Measurements from ENCODE around the gene PRKCA.

The PRKCA gene

GRCh38 chr17:66778531-66779236, 476.3 kb downstream of the PRKCA start:
- Histone ChIP-seq H3K27me3 (ENCODE audit: control insufficient read depth, insufficient read depth, low read length) (no peaks in the 10 kb centered on the region), H3K36me3 (ENCODE audit: control insufficient read depth, insufficient read depth, low read length) (no peaks in the 10 kb centered on the region), H3K9me3 (ENCODE audit: control insufficient read depth, insufficient read depth, low read length) (no peaks in the 10 kb centered on the region), H3K4me1 (ENCODE audit: control insufficient read depth, insufficient read depth, low read length) (peaks cover 5% of the 10 kb centered on the region), H3K27ac (ENCODE audit: low read length) (no peak overlapping the region), H3K4me3 (ENCODE audit: low read length) (no peak overlapping the region)
- 100% methylated on average over 1 of the region's 11 CpGs for WGBS (ENCODE audit: insufficient coverage, insufficient read length)
- no peak for DNase-seq (ENCODE audit: low read depth, low spot score)

- Histone ChIP-seq H3K9me3 (ENCODE audit: control insufficient read depth, insufficient read depth, low read length) (no peaks in the 10 kb centered on the region), H3K27ac (ENCODE audit: low read length) (no peak overlapping the region), H3K4me1 (ENCODE audit: control insufficient read depth, insufficient read depth, low read length) (peaks cover 8% of the 10 kb centered on the region), H3K4me3 (ENCODE audit: low read length) (no peak overlapping the region), H3K36me3 (ENCODE audit: control insufficient read depth, insufficient read depth, low read length) (no peaks in the 10 kb centered on the region), H3K27me3 (ENCODE audit: control insufficient read depth, insufficient read depth, low read length) (no peaks in the 10 kb centered on the region)
- no CpG with 5 or more reads among the region's 6 CpGs for WGBS (ENCODE audit: insufficient coverage, insufficient read length)
- no peak for DNase-seq (ENCODE audit: low read depth, low spot score)
Observed at GRCh38 chr17:66779237-66779606, 476.8 kb downstream of the PRKCA start.

GRCh38 chr17:66781135-66781534, 478.7 kb downstream of the PRKCA start:
- Histone ChIP-seq H3K27me3 (ENCODE audit: control insufficient read depth, insufficient read depth, low read length) (no peaks in the 10 kb centered on the region), H3K4me3 (ENCODE audit: low read length) (no peak overlapping the region), H3K36me3 (ENCODE audit: control insufficient read depth, insufficient read depth, low read length) (no peaks in the 10 kb centered on the region), H3K9me3 (ENCODE audit: control insufficient read depth, insufficient read depth, low read length) (no peaks in the 10 kb centered on the region), H3K4me1 (ENCODE audit: control insufficient read depth, insufficient read depth, low read length) (peaks cover 7% of the 10 kb centered on the region), H3K27ac (ENCODE audit: low read length) (no peak overlapping the region)
- DNase-seq (ENCODE audit: low read depth, low spot score): no peak
- no CpG with 5 or more reads among the region's 7 CpGs for WGBS (ENCODE audit: insufficient coverage, insufficient read length)

GRCh38 chr17:66782851-66783250, 480.4 kb downstream of the PRKCA start:
- Histone ChIP-seq H3K4me1 (ENCODE audit: control insufficient read depth, insufficient read depth, low read length) (peaks cover 7% of the 10 kb centered on the region), H3K27me3 (ENCODE audit: control insufficient read depth, insufficient read depth, low read length) (no peaks in the 10 kb centered on the region), H3K4me3 (ENCODE audit: low read length) (no peak overlapping the region), H3K9me3 (ENCODE audit: control insufficient read depth, insufficient read depth, low read length) (no peaks in the 10 kb centered on the region), H3K27ac (ENCODE audit: low read length) (no peak overlapping the region), H3K36me3 (ENCODE audit: control insufficient read depth, insufficient read depth, low read length) (no peaks in the 10 kb centered on the region)
- no peak for DNase-seq (ENCODE audit: low read depth, low spot score)
- no CpG with 5 or more reads among the region's 9 CpGs for WGBS (ENCODE audit: insufficient coverage, insufficient read length)

- Histone ChIP-seq H3K36me3 (ENCODE audit: control insufficient read depth, insufficient read depth, low read length) (no peaks in the 10 kb centered on the region), H3K27ac (ENCODE audit: low read length) (no peak overlapping the region), H3K4me3 (ENCODE audit: low read length) (no peak overlapping the region), H3K27me3 (ENCODE audit: control insufficient read depth, insufficient read depth, low read length) (no peaks in the 10 kb centered on the region), H3K4me1 (ENCODE audit: control insufficient read depth, insufficient read depth, low read length) (peaks cover 6% of the 10 kb centered on the region), H3K9me3 (ENCODE audit: control insufficient read depth, insufficient read depth, low read length) (no peaks in the 10 kb centered on the region)
- DNase-seq (ENCODE audit: low read depth, low spot score): no peak
- WGBS (ENCODE audit: insufficient coverage, insufficient read length): no CpG with 5 or more reads among the region's 17 CpGs
Observed at GRCh38 chr17:66783656-66784381, 481.4 kb downstream of the PRKCA start.

- WGBS (ENCODE audit: insufficient coverage, insufficient read length): no CpG with 5 or more reads among the region's 11 CpGs
- H3K27ac ChIP-seq (ENCODE audit: low read length): no peak overlapping the region
- no peaks in the 10 kb centered on the region for H3K9me3 ChIP-seq (ENCODE audit: control insufficient read depth, insufficient read depth, low read length)
- DNase-seq (ENCODE audit: low read depth, low spot score): no peak
- peaks cover 6% of the 10 kb centered on the region; the same call in 1 of the 2 replicates for H3K4me1 ChIP-seq (ENCODE audit: control insufficient read depth, insufficient read depth, low read length)
- no peak overlapping the region for H3K4me3 ChIP-seq (ENCODE audit: low read length)
- H3K27me3 ChIP-seq (ENCODE audit: control insufficient read depth, insufficient read depth, low read length): no peaks in the 10 kb centered on the region
- no peaks in the 10 kb centered on the region for H3K36me3 ChIP-seq (ENCODE audit: control insufficient read depth, insufficient read depth, low read length)
Observed at GRCh38 chr17:66784621-66785364, 482.4 kb downstream of the PRKCA start.

- DNase-seq (ENCODE audit: low read depth, low spot score): no peak
- Histone ChIP-seq H3K4me3 (ENCODE audit: low read length) (no peak overlapping the region), H3K27ac (ENCODE audit: low read length) (no peak overlapping the region), H3K36me3 (ENCODE audit: control insufficient read depth, insufficient read depth, low read length) (no peaks in the 10 kb centered on the region), H3K9me3 (ENCODE audit: control insufficient read depth, insufficient read depth, low read length) (no peaks in the 10 kb centered on the region), H3K27me3 (ENCODE audit: control insufficient read depth, insufficient read depth, low read length) (no peaks in the 10 kb centered on the region), H3K4me1 (ENCODE audit: control insufficient read depth, insufficient read depth, low read length) (peaks cover 6% of the 10 kb centered on the region; the same call in 1 of the 2 replicates)
- no CpG with 5 or more reads among the region's 10 CpGs for WGBS (ENCODE audit: insufficient coverage, insufficient read length)
Observed at GRCh38 chr17:66786107-66786506, 483.7 kb downstream of the PRKCA start.

- no peak overlapping the region for H3K27ac ChIP-seq (ENCODE audit: low read length)
- H3K27me3 ChIP-seq (ENCODE audit: control insufficient read depth, insufficient read depth, low read length): no peaks in the 10 kb centered on the region
- H3K4me3 ChIP-seq (ENCODE audit: low read length): no peak overlapping the region
- no peak for DNase-seq (ENCODE audit: low read depth, low spot score)
- no peaks in the 10 kb centered on the region for H3K36me3 ChIP-seq (ENCODE audit: control insufficient read depth, insufficient read depth, low read length)
- H3K9me3 ChIP-seq (ENCODE audit: control insufficient read depth, insufficient read depth, low read length): no peaks in the 10 kb centered on the region
- peaks cover 6% of the 10 kb centered on the region; the same call in 1 of the 2 replicates for H3K4me1 ChIP-seq (ENCODE audit: control insufficient read depth, insufficient read depth, low read length)
- WGBS (ENCODE audit: insufficient coverage, insufficient read length): no CpG with 5 or more reads among the region's 3 CpGs
Observed at GRCh38 chr17:66787914-66788313, 485.5 kb downstream of the PRKCA start.

- no peak for DNase-seq (ENCODE audit: low read depth, low spot score)
- WGBS (ENCODE audit: insufficient coverage, insufficient read length): no CpG with 5 or more reads among the region's 12 CpGs
- H3K27ac ChIP-seq (ENCODE audit: low read length): no peak overlapping the region
- peaks cover 2% of the 10 kb centered on the region; the same call in 1 of the 2 replicates for H3K4me1 ChIP-seq (ENCODE audit: control insufficient read depth, insufficient read depth, low read length)
- no peaks in the 10 kb centered on the region for H3K36me3 ChIP-seq (ENCODE audit: control insufficient read depth, insufficient read depth, low read length)
- H3K27me3 ChIP-seq (ENCODE audit: control insufficient read depth, insufficient read depth, low read length): no peaks in the 10 kb centered on the region
- no peak overlapping the region for H3K4me3 ChIP-seq (ENCODE audit: low read length)
- H3K9me3 ChIP-seq (ENCODE audit: control insufficient read depth, insufficient read depth, low read length): no peaks in the 10 kb centered on the region
Observed at GRCh38 chr17:66789093-66789492, 486.7 kb downstream of the PRKCA start.

- no CpG with 5 or more reads among the region's 7 CpGs for WGBS (ENCODE audit: insufficient coverage, insufficient read length)
- H3K27ac ChIP-seq (ENCODE audit: low read length): no peak overlapping the region
- H3K36me3 ChIP-seq (ENCODE audit: control insufficient read depth, insufficient read depth, low read length): no peaks in the 10 kb centered on the region
- no peaks in the 10 kb centered on the region for H3K4me1 ChIP-seq (ENCODE audit: control insufficient read depth, insufficient read depth, low read length)
- H3K27me3 ChIP-seq (ENCODE audit: control insufficient read depth, insufficient read depth, low read length): no peaks in the 10 kb centered on the region
- H3K9me3 ChIP-seq (ENCODE audit: control insufficient read depth, insufficient read depth, low read length): no peaks in the 10 kb centered on the region
- no peak overlapping the region for H3K4me3 ChIP-seq (ENCODE audit: low read length)
- DNase-seq (ENCODE audit: low read depth, low spot score): no peak
Observed at GRCh38 chr17:66789961-66790437, 487.6 kb downstream of the PRKCA start.

Measured in iPS DF 6.9 (cell line).